ENCODE measurements around the gene SUGT1. TPM values are rescaled to one million over a fixed set of nuclear protein-coding genes. Genes with fewer than 3 reads are reported as not detected.

The SUGT1 gene
- total RNA-seq, 1 donor from 2014 or later, result 45.4 TPM

DNA sequence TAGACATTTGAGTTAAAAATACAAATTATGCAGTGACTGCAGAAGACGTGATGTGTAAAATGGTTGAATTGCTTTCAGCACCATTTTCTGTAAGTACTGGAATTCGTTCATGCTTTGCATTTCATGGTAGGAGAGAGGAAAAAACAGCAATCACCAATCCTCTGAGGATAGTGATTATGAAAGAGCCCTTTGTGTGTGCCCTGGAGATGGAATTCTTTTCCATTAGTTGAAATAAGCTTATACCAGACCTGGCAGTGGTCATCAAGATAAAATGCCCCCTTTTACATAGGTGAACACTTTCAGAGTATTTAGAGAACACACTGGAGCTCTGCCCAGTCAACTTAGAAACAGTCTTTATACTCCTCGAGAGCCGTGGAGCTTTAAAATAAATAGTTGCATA, 85.3 kb downstream of the SUGT1 start:
- peak; percentile 40 for DNase-seq

DNA sequence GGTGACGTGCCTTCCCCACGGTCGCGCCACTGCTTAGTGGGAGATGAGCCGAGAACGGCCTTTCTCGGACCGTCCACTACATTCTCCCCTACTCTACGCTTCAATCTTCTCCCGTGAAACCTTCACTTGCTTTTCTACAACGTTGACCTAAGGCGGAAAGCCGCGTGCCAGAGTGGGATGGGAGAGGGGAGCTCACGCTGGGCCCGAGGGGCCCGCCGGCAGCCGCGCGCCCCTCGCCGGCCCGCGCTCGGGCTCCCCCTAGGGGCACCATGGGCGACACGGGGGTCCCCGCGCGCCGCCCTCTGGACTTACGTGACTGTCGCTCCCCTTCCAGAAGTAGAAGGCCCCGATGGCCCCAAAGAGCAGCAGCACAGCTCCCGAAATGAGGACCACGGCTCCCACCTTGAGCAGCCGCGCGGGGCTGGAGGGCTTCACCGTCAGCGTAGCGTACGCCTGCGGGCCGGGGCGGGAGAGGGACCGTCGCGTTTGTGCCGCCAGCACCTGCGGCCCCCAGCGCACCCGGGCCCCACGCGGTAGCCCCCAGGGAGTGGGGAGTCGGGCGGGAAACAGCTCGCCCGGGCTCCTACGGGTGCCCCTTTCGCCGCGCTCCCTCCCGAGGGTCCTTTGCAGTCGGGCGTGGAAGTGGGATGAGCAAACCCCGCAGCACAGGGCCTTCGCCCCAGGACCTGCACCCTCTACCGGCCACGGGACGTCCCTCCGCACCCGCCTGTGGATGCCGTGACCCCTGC, 86.3 kb downstream of the SUGT1 start:
- peak; percentile 51 for DNase-seq

DNA sequence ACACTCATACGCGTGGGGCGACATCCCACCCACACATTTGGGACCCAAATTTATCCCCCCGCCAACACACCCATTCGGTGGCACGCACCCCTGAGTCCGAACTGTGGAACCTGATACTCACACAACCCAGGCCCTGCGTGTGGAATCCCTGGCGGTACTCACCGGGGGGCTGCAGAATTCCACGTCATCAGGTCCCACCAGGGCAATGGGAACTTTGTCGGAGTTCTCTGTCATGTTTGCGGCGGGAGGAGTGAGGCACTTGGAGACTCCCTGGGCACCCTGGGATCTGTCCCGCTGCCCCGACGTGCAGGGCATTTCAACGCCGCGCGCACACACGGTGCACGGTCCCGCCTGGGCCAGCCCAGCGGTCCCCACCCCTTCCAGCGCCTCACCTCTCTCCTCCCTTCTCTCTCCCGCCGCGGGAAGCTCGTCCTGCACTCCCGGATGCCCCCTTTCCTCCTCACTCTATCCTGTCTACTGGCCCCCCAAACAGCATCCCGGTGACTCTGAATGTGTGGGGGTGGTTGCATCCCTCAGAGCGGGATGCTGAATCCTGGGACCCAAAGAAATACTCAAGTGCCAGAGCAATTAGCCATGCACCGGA, 86.9 kb downstream of the SUGT1 start, which contains the start of gene CNMD:
Gene CNMD, minus strand, starts transcription at position 353 of the 604 bp plus-strand sequence. Its CDS starts 119 bp downstream, at position 234.
- peak; percentile 20 for DNase-seq

DNA sequence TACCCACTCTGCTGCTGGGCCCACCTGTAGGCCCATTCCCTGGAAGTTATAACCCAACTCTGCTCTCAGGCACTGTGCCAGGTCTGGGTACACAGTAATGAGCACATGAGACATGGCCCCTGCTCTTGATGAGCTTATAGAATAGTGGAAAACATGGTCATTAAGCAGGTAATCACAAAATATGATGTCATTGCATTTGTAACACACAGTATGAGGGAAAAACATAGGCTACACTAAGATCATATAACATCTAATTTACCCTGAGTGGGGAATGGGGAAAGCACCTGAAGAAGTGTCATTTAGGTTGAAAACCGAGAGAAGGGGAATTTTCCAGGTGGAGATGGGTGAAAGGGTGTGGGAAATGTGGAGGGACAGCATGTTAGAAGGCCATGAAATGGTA, 90.9 kb downstream of the SUGT1 start:
- DNase-seq, result no peak

DNA sequence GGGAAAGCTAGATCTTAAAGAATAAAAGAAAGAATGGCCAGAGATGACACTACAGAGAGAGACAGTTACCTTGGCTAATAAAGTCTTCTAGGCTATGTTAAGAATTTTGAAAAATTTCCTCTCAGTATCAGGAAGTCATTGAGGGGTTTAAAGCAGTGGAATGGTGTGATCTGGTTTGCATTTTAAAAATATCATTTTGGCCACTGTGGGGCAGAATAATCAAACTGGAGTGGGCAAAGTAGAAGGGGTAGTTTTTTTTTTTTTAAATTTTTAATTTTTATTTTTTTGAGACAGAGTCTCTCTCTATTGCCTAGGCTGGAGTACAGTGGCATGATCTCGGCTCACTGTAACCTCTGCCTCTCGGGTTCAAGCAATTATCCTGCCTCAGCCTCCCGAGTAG, 91.4 kb downstream of the SUGT1 start:
- no peak for DNase-seq

DNA sequence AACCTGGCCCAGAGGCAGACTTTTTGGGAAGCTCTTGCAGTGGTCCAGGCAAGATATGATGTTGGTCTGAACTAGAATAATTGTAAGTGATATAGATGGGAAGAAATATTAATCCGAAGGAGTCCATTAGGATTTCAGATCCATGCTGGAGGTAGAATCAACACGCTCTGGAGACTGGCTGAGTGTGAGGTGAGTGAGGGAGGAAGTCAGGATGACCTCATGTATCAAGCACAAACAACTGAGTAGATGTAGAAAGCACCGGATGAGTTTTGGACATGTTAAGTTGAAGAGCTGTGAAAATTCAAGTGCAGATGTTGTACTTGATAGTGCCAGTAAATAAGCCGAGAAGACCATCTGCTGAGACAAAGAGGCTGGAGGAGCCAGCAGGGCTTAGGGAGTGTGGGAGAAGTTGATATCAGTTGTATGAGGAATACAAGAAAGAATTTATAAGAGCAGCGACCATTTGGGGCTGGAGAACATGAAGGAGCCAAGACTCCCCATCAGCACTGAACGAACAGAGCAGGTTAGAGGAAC, 92.3 kb downstream of the SUGT1 start:
- DNase-seq, result peak; percentile 62

DNA sequence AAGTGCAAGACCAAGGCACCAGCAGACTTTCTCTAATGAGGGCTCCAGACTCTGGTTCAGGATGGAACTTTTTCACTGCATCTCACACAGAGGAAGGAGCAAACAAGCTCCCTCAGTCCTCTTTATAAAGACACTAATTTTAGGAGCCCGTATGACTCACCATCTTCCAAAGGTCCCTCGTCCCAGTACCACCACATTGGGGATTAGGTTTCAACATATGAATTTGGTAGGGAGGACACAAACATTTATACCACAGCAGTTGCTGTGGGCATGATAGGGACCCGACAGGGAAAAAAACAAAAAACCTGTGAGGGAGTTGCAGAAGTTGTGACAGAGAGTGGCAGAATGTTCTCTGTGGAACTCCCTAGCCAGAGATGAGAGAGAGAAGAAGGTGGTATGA, 93.5 kb downstream of the SUGT1 start:
- DNase-seq, result no peak

DNA sequence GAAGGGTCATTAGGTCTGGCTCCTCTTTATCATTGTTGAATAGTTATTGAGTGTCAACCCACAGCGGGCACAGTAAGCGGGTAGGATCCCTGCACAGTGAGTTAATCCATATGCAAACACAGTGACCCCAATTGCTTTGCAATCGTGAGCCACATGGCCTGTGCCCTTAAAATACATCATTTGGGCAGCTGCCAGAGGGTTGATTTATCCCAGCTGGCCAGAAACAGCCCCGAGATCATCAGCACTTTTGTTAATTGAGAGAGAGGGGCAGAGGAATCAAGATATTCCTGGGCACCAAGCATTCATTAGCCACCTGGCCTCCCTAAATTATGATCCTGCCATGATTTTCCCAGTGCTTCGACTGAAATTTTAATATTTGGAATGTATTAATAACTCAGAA, 96.8 kb downstream of the SUGT1 start:
- DNase-seq, result peak; percentile 11

Other genes starting within 250 kb of the SUGT1 start
- gene THSD1, start 246.7 kb upstream of the SUGT1 start, total RNA-seq, result 24.5 TPM
- 109 TPM for gene VPS36, start 202.2 kb upstream of the SUGT1 start, total RNA-seq
- 32.8 TPM for gene CKAP2, start 197.4 kb upstream of the SUGT1 start, total RNA-seq
- gene HNRNPA1L2, start 10.4 kb upstream of the SUGT1 start, total RNA-seq, result 5.3 TPM
- 0.51 TPM for gene CNMD, start 87.0 kb downstream of the SUGT1 start, total RNA-seq
- gene PCDH8, start 195.8 kb downstream of the SUGT1 start, total RNA-seq, result 1.0 TPM